Endothelial cell of hepatic sinusoid (primary cell): ENCODE data around the gene SPPL3.
"Not testable (repeated sequence)": the region's sequence is repeated elsewhere in the genome, so short reads cannot be mapped to it uniquely, and the experiment has no call there.

Source experiments
- in situ Hi-C: cut with HindIII; loops from 2 replicates; pipeline ENCODE4 v1.10.0; 2017; ENCODE audit warnings: low sequenced_read_pairs

SPPL3 gene

GRCh38 chr12:120735181-120735580, 169.0 kb downstream of the SPPL3 start:
- in situ Hi-C loops = no loop called here

GRCh38 chr12:120734210-120734609, 169.9 kb downstream of the SPPL3 start:
- in situ Hi-C loops = no loop called here

GRCh38 chr12:120733574-120733973, 170.6 kb downstream of the SPPL3 start:
- in situ Hi-C loops = no loop called here

- in situ Hi-C loops = not testable (repeated sequence)
Observed at GRCh38 chr12:120732198-120732597, 172.0 kb downstream of the SPPL3 start.

- in situ Hi-C loops = loop anchor here (5.0 to 10.0 kb wide), 2 partner anchors 80 to 142 kb away; partner anchors contain the start of gene POP5
Observed at GRCh38 chr12:120726961-120727360, 177.2 kb downstream of the SPPL3 start.

- in situ Hi-C loops = loop anchor here (5.0 to 10.0 kb wide), 2 partner anchors 79 to 142 kb away; partner anchors contain the start of gene POP5
Observed at GRCh38 chr12:120726510-120726793, 177.7 kb downstream of the SPPL3 start.

GRCh38 chr12:120725659-120726509, 178.3 kb downstream of the SPPL3 start, which contains the start of gene ACADS:
Gene ACADS, plus strand, starts transcription at chr12:120725826. Its CDS starts 60 bp downstream, at chr12:120725886.
- in situ Hi-C loops = loop anchor here (5.0 to 10.0 kb wide), 2 partner anchors 79 to 141 kb away; partner anchors contain the start of gene POP5

GRCh38 chr12:120725151-120725658, 179.0 kb downstream of the SPPL3 start:
- in situ Hi-C loops = loop anchor here (5.0 to 10.0 kb wide), 2 partner anchors 78 to 140 kb away; partner anchors contain the start of gene POP5

GRCh38 chr12:120724720-120725119, 179.4 kb downstream of the SPPL3 start:
- in situ Hi-C loops = loop anchor here (5.0 to 10.0 kb wide), 2 partner anchors 77 to 140 kb away; partner anchors contain the start of gene POP5

GRCh38 chr12:120722784-120723183, 181.4 kb downstream of the SPPL3 start:
- in situ Hi-C loops = loop anchor here (10.0 kb wide), 1 partner anchor 138 kb away; the partner anchor contains the start of gene POP5

- in situ Hi-C loops = loop anchor here (10.0 kb wide), 1 partner anchor 137 kb away; the partner anchor contains the start of gene POP5
Observed at GRCh38 chr12:120721866-120722265, 182.3 kb downstream of the SPPL3 start.

- in situ Hi-C loops = loop anchor here (10.0 kb wide), 1 partner anchor 136 kb away; the partner anchor contains the start of gene POP5
Observed at GRCh38 chr12:120720987-120721801, 183.0 kb downstream of the SPPL3 start.

GRCh38 chr12:120720234-120720986, 183.7 kb downstream of the SPPL3 start:
- in situ Hi-C loops = loop anchor here (10.0 kb wide), 1 partner anchor 136 kb away; the partner anchor contains the start of gene POP5

GRCh38 chr12:120719496-120720233, 184.5 kb downstream of the SPPL3 start:
- in situ Hi-C loops = loop anchor here (10.0 kb wide), 1 partner anchor 135 kb away; the partner anchor contains the start of gene POP5

GRCh38 chr12:120719072-120719471, 185.1 kb downstream of the SPPL3 start:
- in situ Hi-C loops = no loop called here

- in situ Hi-C loops = no loop called here
Observed at GRCh38 chr12:120718055-120718454, 186.1 kb downstream of the SPPL3 start.

- in situ Hi-C loops = no loop called here
Observed at GRCh38 chr12:120713861-120714482, 190.2 kb downstream of the SPPL3 start.

GRCh38 chr12:120712610-120713009, 191.5 kb downstream of the SPPL3 start:
- in situ Hi-C loops = no loop called here
